ENCODE results near the gene AGPAT1. TPM values are rescaled to one million over a fixed set of nuclear protein-coding genes. Genes with fewer than 3 reads are reported as not detected.

AGPAT1 gene
- total RNA-seq, 1 experiment from 2014 or later = 55.6 TPM

GRCh38 chr6:32151863-32152768 is 23.8 kb downstream of the AGPAT1 start, which contains the start of gene PRRT1:
Gene PRRT1 (minus strand): TSS chr6:32151939. CDS start chr6:32151827, 112 bp downstream.
- BruUV-seq (replicated peaks) = no TSS peak
- no peaks in the 10 kb centered on the region for H3K9me2 ChIP-seq (ENCODE audit: insufficient read depth)
- ChIA-PET CTCF (interaction anchor here (0.7 kb wide), 1 partner anchor 716 kb away, joined by 4 read pairs; no protein-coding TSS in a partner anchor), POLR2A (interaction anchor here (0.9 to 1.1 kb wide), 2 partner anchors 24 to 25 kb away, joined by 3 read pairs; partner anchors contain the start of gene ATF6B), RAD21 (ENCODE audit: low non-redundant PET in 1 of 2, low total read pairs in 2 of 2, uncharacterized antibody in 2 of 2, unreplicated experiment in 2 of 2) (no interaction called here)
- H3K9ac ChIP-seq (ENCODE audit: low read length) = peak within 1 kb of the TSS; percentile 93
- H2AFZ ChIP-seq (ENCODE audit: low read depth, low read length, poor library complexity, severe bottlenecking) = no peak within 1 kb of the TSS
- ATAC-seq (no peak), DNase-seq (ENCODE audit: low read depth, low spot score) (no peak)
- no peaks in the 10 kb centered on the region for H3K27me3 ChIP-seq (ENCODE audit: insufficient read depth, low read length)
- peak within 1 kb of the TSS; percentile 95 for H3K4me2 ChIP-seq (ENCODE audit: low read length)
- H4K20me1 ChIP-seq (ENCODE audit: insufficient read depth) = no peaks in the 10 kb centered on the region
- H3K36me3 ChIP-seq (ENCODE audit: control insufficient read depth in 1 of 2, insufficient read depth in 2 of 2, low read length in 2 of 2) = peaks cover 0 to 6% of the 10 kb centered on the region in 2 experiments; a peak in 1 of 4 replicates
- peaks cover 12 to 25% of the 10 kb centered on the region in 2 experiments for H3K4me1 ChIP-seq (ENCODE audit: control insufficient read depth in 1 of 2, insufficient read depth in 2 of 2, low read length in 2 of 2)
- peak within 1 kb of the TSS; percentile 98 for H3K27ac ChIP-seq (ENCODE audit: low read depth, low read length)
- peak within 1 kb of the TSS; percentile 93 to 95 for H3K4me3 ChIP-seq (replicated peaks in 1 of 2; ENCODE audit: low read depth in 1 of 2, low read length in 2 of 2)
- intact Hi-C loops (cut with micrococcal nuclease) = no loop called here
- H3K79me2 ChIP-seq (ENCODE audit: insufficient read depth, low read length) = peaks cover 16% of the 10 kb centered on the region
- no peak for TF ChIP-seq JUND (IDR thresholded peaks at IDR 0.05)
- no peak for TF ChIP-seq POLR2AphosphoS5 (IDR thresholded peaks at IDR 0.05; ENCODE audit: low read depth, low read length)
- TF ChIP-seq ZNF274 (IDR thresholded peaks at IDR 0.05; ENCODE audit: low read depth, low read length) = no peak
- no peak for TF ChIP-seq CTCF (IDR thresholded peaks at IDR 0.05 in 2 of 3, conservative IDR thresholded peaks at IDR 0.05 in 1 of 3; ENCODE audit: borderline replicate concordance in 1 of 3, insufficient read depth in 1 of 3, low read depth in 2 of 3, low read length in 2 of 3)
- no peak for TF ChIP-seq FOSL1 (IDR thresholded peaks at IDR 0.05; ENCODE audit: low read depth)
- no peak for TF ChIP-seq EZH2 (IDR thresholded peaks at IDR 0.05)
- TF ChIP-seq CBX3 (IDR thresholded peaks at IDR 0.05; ENCODE audit: low read depth) = no peak
- no peak for TF ChIP-seq EGR1 (IDR thresholded peaks at IDR 0.05; ENCODE audit: low read depth)
- no peak for TF ChIP-seq ATF3 (IDR thresholded peaks at IDR 0.05)
- TF ChIP-seq SIN3A (IDR thresholded peaks at IDR 0.05; ENCODE audit: low read depth) = no peak
- no peak for TF ChIP-seq ZFX (IDR thresholded peaks at IDR 0.05)
- H3K9me3 ChIP-seq (ENCODE audit: control insufficient read depth in 1 of 2, insufficient read depth in 1 of 2, low read depth in 1 of 2, low read length in 2 of 2) = no peaks in the 10 kb centered on the region

Data from HCT116 (cell line).